ENCODE results near the gene ATP5MC2. TPM values are rescaled to one million over a fixed set of nuclear protein-coding genes. Genes with fewer than 3 reads are reported as not detected.
"Not testable (repeated sequence)": the region's sequence is repeated elsewhere in the genome, so short reads cannot be mapped to it uniquely, and the experiment has no call there.

ATP5MC2 gene
- total RNA-seq, 2 experiments from 2014 or later: 341 to 347 TPM

- no peak overlapping the region for H3K4me3 Mint-ChIP-seq
- H3K4me1 Mint-ChIP-seq: no peaks in the 10 kb centered on the region
- ChIA-PET CTCF (interaction anchor here (1.6 kb wide), 1 partner anchor 11 kb away, joined by 8 read pairs; the partner anchor contains the start of gene ATP5MC2), POLR2A (interaction anchor here (1.0 to 2.0 kb wide), 3 partner anchors 11 to 163 kb away, joined by 3 to 7 read pairs (median 3); partner anchors contain the start of gene TARBP2)
- no peaks in the 10 kb centered on the region for H3K27me3 Mint-ChIP-seq
- DNase-seq: no peak
- peaks cover 41% of the 10 kb centered on the region for H3K36me3 Mint-ChIP-seq (ENCODE audit: low read depth)
- H3K27ac Mint-ChIP-seq: no peak overlapping the region
- no peaks in the 10 kb centered on the region for H3K9me3 Mint-ChIP-seq
Measured at GRCh38 chr12:53664191-53664590, 11.7 kb downstream of the ATP5MC2 start.

GRCh38 chr12:53660041-53660440 lies 15.8 kb downstream of the ATP5MC2 start:
- Mint-ChIP-seq H3K4me1 (no peaks in the 10 kb centered on the region), H3K27me3 (no peaks in the 10 kb centered on the region), H3K27ac (no peak overlapping the region), H3K4me3 (no peak overlapping the region), H3K36me3 (ENCODE audit: low read depth) (peaks cover 20% of the 10 kb centered on the region), H3K9me3 (no peaks in the 10 kb centered on the region)
- DNase-seq: no peak
- ChIA-PET CTCF (no interaction called here), POLR2A (interaction anchor here (2.0 kb wide), 1 partner anchor 16 kb away, joined by 8 read pairs; the partner anchor contains the start of gene ATP5MC2)

GRCh38 chr12:53659571-53659981 lies 16.3 kb downstream of the ATP5MC2 start:
- no peaks in the 10 kb centered on the region for H3K9me3 Mint-ChIP-seq
- no peaks in the 10 kb centered on the region for H3K27me3 Mint-ChIP-seq
- no peak overlapping the region for H3K4me3 Mint-ChIP-seq
- H3K4me1 Mint-ChIP-seq: no peaks in the 10 kb centered on the region
- ChIA-PET POLR2A (interaction anchor here (2.0 kb wide), 1 partner anchor 16 kb away, joined by 8 read pairs; the partner anchor contains the start of gene ATP5MC2), CTCF (no interaction called here)
- no peak for DNase-seq
- H3K36me3 Mint-ChIP-seq (ENCODE audit: low read depth): peaks cover 16% of the 10 kb centered on the region
- no peak overlapping the region for H3K27ac Mint-ChIP-seq

GRCh38 chr12:53659011-53659551 lies 16.8 kb downstream of the ATP5MC2 start:
- Mint-ChIP-seq H3K27me3 (no peaks in the 10 kb centered on the region), H3K4me1 (no peaks in the 10 kb centered on the region), H3K27ac (no peak overlapping the region), H3K36me3 (ENCODE audit: low read depth) (peaks cover 12% of the 10 kb centered on the region), H3K4me3 (no peak overlapping the region), H3K9me3 (no peaks in the 10 kb centered on the region)
- DNase-seq: no peak
- CTCF ChIA-PET: interaction anchor here (1.0 kb wide), 1 partner anchor 16 kb away, joined by 4 read pairs; the partner anchor contains the start of gene ATP5MC2
- POLR2A ChIA-PET: interaction anchor here (2.0 kb wide), 1 partner anchor 17 kb away, joined by 8 read pairs; the partner anchor contains the start of gene ATP5MC2

- no peak for DNase-seq
- POLR2A ChIA-PET: interaction anchor here (0.7 to 1.2 kb wide), 2 partner anchors 19 to 545 kb away, joined by 3 to 4 read pairs; partner anchors contain the start of gene ATP5MC2
- H3K36me3 Mint-ChIP-seq (ENCODE audit: low read depth): peaks cover 2% of the 10 kb centered on the region
- H3K27ac Mint-ChIP-seq: no peak overlapping the region
- H3K27me3 Mint-ChIP-seq: no peaks in the 10 kb centered on the region
- H3K4me3 Mint-ChIP-seq: no peak overlapping the region
- CTCF ChIA-PET: interaction anchor here (0.7 kb wide), 1 partner anchor 668 kb away, joined by 3 read pairs; the partner anchor contains the start of gene COPZ1
- no peaks in the 10 kb centered on the region for H3K9me3 Mint-ChIP-seq
- no peaks in the 10 kb centered on the region for H3K4me1 Mint-ChIP-seq
Measured at GRCh38 chr12:53657041-53657440, 18.8 kb downstream of the ATP5MC2 start.

DNA sequence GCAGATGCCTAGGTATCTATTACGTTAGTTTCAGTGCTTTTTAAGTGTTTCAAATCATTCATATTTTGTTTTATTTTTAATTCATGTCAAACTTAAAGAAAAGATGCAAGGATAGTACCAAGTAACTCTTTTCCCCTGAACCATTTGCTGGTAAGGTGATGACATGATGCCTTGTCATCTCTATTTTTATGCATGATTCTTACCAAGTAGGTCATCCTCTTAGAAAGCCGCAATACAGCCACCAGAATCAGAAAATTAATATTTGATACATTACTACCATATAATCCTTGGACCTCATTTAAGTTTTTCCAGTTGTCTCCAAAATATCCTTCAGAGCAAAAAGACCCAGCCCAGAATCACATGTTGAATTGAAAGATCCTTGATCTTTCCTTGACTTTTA lies 22.3 kb downstream of the ATP5MC2 start:
- H3K4me1 Mint-ChIP-seq: no peaks in the 10 kb centered on the region
- no peak overlapping the region for H3K4me3 Mint-ChIP-seq
- no peaks in the 10 kb centered on the region for H3K36me3 Mint-ChIP-seq (ENCODE audit: low read depth)
- H3K9me3 Mint-ChIP-seq: no peaks in the 10 kb centered on the region
- H3K27ac Mint-ChIP-seq: no peak overlapping the region
- H3K27me3 Mint-ChIP-seq: no peaks in the 10 kb centered on the region
- CTCF ChIA-PET: no interaction called here
- no peak for DNase-seq
- POLR2A ChIA-PET: no interaction called here

DNA sequence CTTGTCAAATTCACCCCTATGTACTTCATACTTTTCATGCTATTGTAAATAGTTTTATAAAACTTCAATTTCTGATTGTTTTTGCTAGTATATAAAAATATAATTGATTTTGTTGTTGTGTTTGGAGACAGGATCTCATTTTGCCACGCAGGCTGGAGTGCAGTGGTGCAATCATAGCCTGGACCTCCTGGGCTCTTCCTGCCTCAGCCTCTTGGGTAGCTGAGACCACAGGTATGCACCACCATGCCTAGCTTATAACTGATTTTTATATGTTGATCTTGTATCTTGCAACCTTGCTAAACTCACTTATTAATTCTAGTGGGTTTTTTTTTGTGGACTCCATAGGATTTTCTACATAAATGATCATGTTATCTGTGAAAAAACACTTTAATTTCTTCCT lies 23.5 kb downstream of the ATP5MC2 start:
- Mint-ChIP-seq H3K9me3 (no peaks in the 10 kb centered on the region), H3K36me3 (ENCODE audit: low read depth) (no peaks in the 10 kb centered on the region), H3K4me1 (no peaks in the 10 kb centered on the region), H3K4me3 (no peak overlapping the region), H3K27me3 (no peaks in the 10 kb centered on the region), H3K27ac (no peak overlapping the region)
- DNase-seq: no peak
- ChIA-PET CTCF (no interaction called here), POLR2A (no interaction called here)

DNA sequence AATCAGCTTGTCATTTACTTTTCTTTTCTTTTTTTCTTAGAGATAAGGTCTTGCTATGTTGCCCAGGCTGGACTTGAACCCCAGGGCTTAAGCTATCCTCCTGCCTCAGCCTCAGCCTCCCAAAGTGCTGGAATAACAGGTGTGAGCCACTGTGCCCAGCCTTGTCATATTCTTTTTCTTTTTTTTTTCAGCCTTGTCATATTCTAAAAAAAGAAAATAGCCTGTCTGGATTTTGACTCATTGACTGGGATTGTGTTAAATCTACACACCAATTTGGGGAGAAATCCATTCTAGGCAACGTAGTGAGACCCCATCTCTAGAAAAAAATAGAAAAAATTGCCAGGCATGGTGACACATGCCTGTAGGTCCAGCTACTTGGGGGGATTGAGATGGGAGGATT lies 24.1 kb downstream of the ATP5MC2 start:
- H3K9me3 Mint-ChIP-seq: no peaks in the 10 kb centered on the region
- H3K36me3 Mint-ChIP-seq (ENCODE audit: low read depth): no peaks in the 10 kb centered on the region
- ChIA-PET POLR2A (interaction anchor here (0.6 kb wide), 1 partner anchor 102 kb away, joined by 4 read pairs; no protein-coding TSS in a partner anchor), CTCF (no interaction called here)
- H3K27ac Mint-ChIP-seq: no peak overlapping the region
- H3K4me3 Mint-ChIP-seq: no peak overlapping the region
- H3K27me3 Mint-ChIP-seq: no peaks in the 10 kb centered on the region
- no peak for DNase-seq
- no peaks in the 10 kb centered on the region for H3K4me1 Mint-ChIP-seq

DNA sequence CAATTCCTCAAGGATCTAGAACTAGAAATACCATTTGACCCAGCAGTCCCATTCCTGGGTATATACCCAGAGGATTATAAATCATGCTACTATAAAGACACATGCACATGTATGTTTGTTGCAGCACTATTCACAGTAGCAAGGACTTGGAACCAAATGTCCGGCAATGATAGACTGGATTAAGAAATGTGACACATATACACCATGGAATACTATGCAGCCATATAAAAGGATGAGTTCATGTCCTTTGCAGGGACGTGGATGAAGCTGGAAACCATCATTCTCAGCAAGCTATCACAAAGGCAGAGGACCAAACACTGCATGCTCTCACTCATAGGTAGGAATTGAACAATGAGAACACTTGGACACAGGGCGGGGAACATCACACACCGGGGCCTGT lies 29.6 kb downstream of the ATP5MC2 start:
- H3K36me3 Mint-ChIP-seq (ENCODE audit: low read depth); H3K9me3 Mint-ChIP-seq; DNase-seq; H3K27me3 Mint-ChIP-seq; CTCF ChIA-PET; H3K4me3 Mint-ChIP-seq; H3K27ac Mint-ChIP-seq; H3K4me1 Mint-ChIP-seq; POLR2A ChIA-PET: not testable (repeated sequence)

DNA sequence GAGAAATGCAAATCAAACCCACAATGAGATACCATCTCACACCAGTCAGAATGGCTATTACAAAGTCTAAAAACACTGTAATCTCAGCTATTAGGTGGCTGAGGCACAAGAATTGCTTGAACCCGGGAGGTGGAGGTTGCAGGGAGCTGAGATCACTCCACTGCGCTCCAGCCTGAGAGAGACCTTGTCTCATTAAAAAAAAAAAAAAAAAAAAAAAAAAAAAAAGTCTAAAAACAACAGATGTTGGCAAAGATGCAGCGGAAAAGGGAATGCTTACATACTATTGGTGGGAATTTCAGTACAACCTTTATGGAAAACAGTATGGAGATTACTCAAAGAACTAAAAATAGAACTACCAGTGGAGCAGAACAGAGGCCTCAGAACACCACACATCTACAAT lies 30.7 kb downstream of the ATP5MC2 start:
- DNase-seq: no peak
- H3K4me3 Mint-ChIP-seq: no peak overlapping the region
- ChIA-PET CTCF (no interaction called here), POLR2A (no interaction called here)
- peaks cover 2% of the 10 kb centered on the region for H3K27me3 Mint-ChIP-seq
- H3K4me1 Mint-ChIP-seq: no peaks in the 10 kb centered on the region
- H3K27ac Mint-ChIP-seq: no peak overlapping the region
- H3K36me3 Mint-ChIP-seq (ENCODE audit: low read depth): no peaks in the 10 kb centered on the region
- no peaks in the 10 kb centered on the region for H3K9me3 Mint-ChIP-seq

DNA sequence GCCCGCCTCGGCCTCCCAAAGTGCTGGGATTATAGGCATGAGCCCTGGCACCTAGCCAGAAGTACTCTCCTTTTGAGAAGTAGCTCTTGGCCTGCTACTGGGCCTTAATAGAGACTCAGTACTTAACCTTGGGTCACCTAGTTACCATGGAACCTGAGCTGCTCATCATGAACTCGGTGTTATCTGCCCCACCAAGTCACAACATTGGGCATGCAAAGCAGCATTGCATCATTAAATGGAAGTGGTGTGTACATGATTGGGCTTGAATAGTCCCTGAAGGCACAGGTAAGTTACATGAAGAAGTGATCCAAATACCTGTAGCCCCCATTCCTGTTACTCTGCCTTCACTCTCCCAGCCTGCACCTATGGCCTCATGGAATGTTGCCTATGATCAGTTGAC lies 31.8 kb downstream of the ATP5MC2 start:
- DNase-seq: no peak
- peaks cover 2% of the 10 kb centered on the region for H3K27me3 Mint-ChIP-seq
- H3K4me3 Mint-ChIP-seq: no peak overlapping the region
- no peaks in the 10 kb centered on the region for H3K36me3 Mint-ChIP-seq (ENCODE audit: low read depth)
- H3K27ac Mint-ChIP-seq: no peak overlapping the region
- POLR2A ChIA-PET: no interaction called here
- no peaks in the 10 kb centered on the region for H3K9me3 Mint-ChIP-seq
- CTCF ChIA-PET: no interaction called here
- no peaks in the 10 kb centered on the region for H3K4me1 Mint-ChIP-seq

- ChIA-PET POLR2A (no interaction called here), CTCF (no interaction called here)
- H3K27me3 Mint-ChIP-seq: peaks cover 2% of the 10 kb centered on the region
- H3K9me3 Mint-ChIP-seq: no peaks in the 10 kb centered on the region
- no peak for DNase-seq
- H3K4me3 Mint-ChIP-seq: no peak overlapping the region
- no peaks in the 10 kb centered on the region for H3K36me3 Mint-ChIP-seq (ENCODE audit: low read depth)
- no peak overlapping the region for H3K27ac Mint-ChIP-seq
- no peaks in the 10 kb centered on the region for H3K4me1 Mint-ChIP-seq
Measured at GRCh38 chr12:53643232-53643979, 32.5 kb downstream of the ATP5MC2 start.

DNA sequence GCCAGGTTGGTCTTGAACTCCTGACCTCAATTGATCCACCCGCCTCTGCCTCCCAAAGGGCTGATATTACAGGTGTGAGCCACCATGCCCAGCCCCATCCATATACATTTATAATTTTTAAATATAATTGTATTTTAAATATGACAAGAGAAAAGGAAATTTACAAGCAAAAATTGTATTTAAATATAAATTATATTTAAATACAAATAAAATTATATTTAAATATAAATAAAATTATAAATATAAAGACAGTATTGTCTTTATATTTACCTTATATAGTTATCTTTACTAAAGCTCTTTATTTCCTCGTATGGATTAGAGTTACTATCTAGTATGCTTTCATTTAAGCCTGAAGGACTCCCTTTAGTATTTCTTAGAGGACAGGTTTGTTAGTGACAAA lies 37.8 kb downstream of the ATP5MC2 start:
- Mint-ChIP-seq H3K4me3 (no peak overlapping the region), H3K4me1 (no peaks in the 10 kb centered on the region), H3K27ac (no peak overlapping the region), H3K36me3 (ENCODE audit: low read depth) (no peaks in the 10 kb centered on the region), H3K9me3 (no peaks in the 10 kb centered on the region), H3K27me3 (no peaks in the 10 kb centered on the region)
- ChIA-PET CTCF (no interaction called here), POLR2A (no interaction called here)
- no peak for DNase-seq

DNA sequence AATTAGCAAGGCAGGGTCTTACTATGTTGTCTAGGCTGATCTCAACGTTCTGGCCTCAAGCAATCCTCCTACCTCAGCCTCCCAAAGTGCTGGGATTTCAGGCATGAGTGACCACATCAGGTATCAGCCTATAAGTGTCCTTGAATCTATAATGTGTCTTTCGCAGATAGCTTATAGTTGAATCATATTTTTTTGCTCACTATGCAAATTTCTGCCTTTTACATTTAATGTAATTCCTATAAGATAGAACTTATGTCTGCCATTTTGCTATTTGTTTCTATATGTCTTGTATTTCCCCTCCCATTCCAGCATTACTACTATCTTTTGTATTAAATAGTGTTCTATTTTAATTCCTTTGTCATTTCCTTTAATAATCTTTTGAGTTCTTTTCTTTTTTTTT lies 39.2 kb downstream of the ATP5MC2 start:
- ChIA-PET CTCF (interaction anchor here (0.6 kb wide), 1 partner anchor 23 kb away, joined by 5 read pairs; no protein-coding TSS in a partner anchor), POLR2A (no interaction called here)
- peaks cover 3% of the 10 kb centered on the region for H3K36me3 Mint-ChIP-seq (ENCODE audit: low read depth)
- no peaks in the 10 kb centered on the region for H3K4me1 Mint-ChIP-seq
- H3K4me3 Mint-ChIP-seq: no peak overlapping the region
- H3K27me3 Mint-ChIP-seq: peaks cover 2% of the 10 kb centered on the region
- no peak for DNase-seq
- H3K9me3 Mint-ChIP-seq: no peaks in the 10 kb centered on the region
- H3K27ac Mint-ChIP-seq: no peak overlapping the region

All from activated CD4-positive, alpha-beta memory T cell treated with anti-CD3 and anti-CD28 coated beads, Interleukin-2, amount 10 ng/mL, durations not matched to agents 7 days and 5 days (primary cell).